IPS DF 4.7 (cell line): Measurements from ENCODE around the gene NKAIN2.

Experiments
- DNase-seq: peaks from one replicate; pipeline ENCODE4 v3.0.0-alpha.2; 2013; ENCODE audit warnings: low spot score; ENCODE audit errors: extremely low read depth

Gene NKAIN2

DNA sequence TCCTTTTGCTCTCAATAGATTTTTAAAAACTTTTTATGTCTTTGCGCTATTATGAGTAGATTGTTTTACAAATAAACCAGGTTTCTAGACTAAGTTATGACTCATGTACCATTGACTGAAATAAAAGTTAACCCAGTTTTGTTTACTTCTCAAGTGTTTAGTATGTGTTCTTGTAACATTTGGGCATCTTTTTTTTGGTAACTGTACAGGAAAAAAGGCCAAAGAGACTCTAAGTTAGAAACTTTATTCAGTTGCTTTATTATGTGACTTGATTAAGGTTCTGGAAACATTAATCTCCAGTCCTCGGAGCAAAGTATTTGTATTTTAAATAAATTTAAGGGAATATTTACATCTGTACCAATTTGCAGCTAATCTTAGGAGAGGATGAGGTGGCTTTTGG, 2.9 kb downstream of the NKAIN2 start:
- DNase-seq, result no peak

DNA sequence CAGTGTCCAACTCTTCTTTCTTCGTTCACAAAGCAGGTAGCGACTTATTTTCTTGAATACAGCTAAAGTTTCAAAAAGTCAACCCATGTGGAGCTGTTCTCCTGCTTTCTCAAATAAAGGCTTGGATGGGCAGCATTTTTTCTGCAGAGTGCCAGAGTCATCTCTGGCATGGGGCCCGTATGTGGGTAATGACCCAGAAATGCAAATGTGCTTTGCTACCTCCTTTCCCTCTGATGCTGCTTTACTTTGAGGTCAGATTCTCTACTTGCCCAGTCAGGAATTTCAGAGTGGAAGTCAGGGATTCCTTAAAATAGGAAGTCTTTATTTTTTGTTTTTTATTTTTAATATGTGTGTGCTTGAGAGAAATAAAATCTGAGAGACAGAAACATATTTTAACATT, 4.9 kb downstream of the NKAIN2 start:
- DNase-seq, result no peak

DNA sequence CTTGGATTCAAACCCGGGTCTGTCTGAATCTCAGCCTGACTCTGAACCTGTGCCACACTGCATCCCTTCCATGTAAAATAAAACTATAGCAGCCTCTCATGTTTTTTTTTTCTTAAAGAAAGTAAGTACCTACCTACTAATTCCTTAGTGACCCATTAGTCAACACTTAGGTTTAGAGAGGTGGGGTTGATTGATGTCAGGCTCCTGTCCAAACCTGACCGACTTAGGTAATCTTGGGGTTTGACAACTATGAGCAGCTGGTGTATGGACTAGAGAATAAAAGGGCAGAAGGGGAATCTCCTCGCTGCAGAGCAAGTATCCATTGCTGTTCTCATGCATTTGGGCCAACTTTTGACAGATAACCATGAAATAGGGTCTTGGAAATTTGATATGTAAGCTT, 6.5 kb downstream of the NKAIN2 start:
- DNase-seq, result no peak

DNA sequence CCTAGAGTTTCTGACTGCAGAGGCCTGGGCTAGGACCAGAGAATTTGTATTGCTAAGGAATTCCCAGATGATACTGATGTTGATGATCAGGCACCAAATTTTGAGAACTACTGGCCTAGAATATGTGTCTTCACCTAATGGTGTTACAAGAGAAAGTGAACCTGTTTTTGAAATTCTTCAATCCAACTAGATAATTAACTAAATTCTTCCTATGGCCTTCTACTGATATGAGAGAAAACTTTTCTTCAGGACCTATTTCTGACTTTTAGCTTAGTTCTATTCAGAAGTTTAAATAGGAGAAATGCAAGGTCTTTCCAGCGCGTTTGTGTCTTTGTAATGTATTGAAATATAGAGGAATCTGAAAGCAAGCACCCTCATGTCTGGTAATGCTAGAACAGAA, 7.3 kb downstream of the NKAIN2 start:
- no peak for DNase-seq

DNA sequence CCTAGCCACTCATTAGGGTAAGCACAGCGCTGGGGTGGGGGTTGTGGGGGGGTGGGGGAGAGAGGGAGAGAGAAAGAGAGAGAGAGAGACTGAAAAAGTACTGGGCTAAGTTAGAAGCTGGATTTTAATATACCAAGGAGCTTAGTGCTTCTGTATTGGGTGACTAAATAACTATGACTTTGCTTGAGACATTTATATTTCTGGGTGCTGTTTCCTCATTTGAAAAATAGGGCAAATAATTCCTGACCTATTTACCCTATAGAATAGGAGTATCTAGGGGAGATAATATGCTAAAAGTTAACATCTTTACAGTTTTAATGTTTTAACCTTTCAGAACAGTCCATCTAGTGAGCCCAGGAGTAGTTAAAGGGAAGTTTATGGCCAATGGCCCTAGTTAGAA, 7.7 kb downstream of the NKAIN2 start:
- no peak for DNase-seq

DNA sequence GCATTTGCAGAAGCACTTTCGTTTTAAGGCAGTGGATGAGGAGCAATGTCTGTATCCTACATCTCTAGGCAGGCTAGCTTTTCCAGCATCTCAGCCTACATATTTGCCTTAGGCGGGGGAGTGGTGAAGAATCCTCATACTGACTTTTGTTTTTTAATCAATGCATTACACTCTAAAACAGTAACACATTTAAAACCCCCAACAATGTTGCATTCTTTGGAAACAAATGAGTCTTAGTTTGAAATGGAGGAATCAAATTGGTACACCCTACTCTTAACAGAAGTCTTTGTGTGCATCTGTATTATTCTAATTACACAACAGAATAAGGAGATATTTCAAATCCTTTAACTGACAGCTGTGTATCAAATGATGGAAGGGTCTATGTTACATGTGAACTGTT, 9.0 kb downstream of the NKAIN2 start:
- DNase-seq, result no peak

DNA sequence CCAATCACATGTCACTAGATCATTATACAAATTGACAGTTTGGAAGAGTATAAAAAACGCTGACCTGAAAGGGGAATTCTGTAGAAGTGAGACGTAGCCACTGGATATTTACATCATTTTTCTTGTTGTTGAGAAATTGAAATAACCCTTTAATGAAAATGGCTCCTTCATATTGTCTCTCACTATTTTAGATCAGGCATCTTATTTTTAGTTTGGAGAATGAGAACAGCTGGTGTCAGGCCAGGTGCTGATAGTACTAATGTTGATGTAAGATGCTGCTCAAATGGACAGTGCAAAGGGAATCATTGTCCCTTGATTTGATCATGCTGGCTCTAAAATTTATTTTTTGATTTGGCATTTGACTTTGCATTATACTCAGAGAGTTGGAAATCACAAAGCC, 17.4 kb downstream of the NKAIN2 start:
- DNase-seq, result no peak

DNA sequence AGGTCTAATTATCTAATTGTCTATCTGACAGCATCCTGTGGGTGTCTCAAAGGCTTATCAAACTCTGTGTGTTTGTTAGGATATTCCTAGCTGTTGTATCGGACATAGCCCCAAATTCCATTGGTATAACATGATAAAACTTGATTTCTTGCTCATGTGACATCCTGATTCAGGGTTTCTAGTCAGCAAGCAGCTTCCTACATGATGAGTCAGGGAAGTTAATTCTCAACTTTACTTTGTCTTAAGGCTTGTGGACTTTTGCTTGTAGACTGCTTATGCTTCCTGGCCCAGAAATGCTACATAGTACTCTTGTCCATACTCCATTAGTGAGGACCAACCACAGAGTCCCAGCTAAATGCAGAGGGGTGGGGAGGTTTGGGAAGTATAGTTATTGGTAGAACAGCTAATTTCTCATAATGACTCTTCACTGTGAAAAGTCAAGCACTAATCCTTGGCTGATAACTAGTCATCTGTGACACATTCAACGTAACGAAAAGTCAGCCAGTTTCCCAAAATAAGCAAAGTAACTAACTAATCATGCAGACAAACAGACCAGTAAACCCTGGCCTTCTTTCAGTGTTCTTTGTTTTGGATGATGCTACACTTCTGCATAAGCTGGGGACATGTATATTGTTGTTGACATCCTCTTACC, 25.8 kb downstream of the NKAIN2 start:
- DNase-seq, result no peak

DNA sequence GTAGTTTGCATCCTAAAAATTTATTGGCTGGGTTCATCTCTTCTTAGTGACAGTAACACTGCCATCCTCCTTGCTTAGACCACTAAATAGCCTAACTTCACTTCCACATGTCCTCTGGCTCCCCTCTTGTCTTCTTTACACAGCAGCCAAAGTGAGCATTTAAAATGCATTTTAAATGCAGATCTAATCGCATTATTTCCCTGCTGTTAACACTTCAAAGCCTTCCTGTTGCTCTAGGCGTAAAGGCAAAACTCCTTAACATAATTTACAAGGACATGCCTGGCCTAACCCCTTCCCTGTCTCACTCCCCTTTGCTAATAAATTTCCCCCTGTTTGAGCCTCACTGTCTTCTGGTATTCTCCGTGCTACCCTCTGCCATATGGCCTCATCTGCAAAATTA, 26.5 kb downstream of the NKAIN2 start:
- DNase-seq, result no peak

DNA sequence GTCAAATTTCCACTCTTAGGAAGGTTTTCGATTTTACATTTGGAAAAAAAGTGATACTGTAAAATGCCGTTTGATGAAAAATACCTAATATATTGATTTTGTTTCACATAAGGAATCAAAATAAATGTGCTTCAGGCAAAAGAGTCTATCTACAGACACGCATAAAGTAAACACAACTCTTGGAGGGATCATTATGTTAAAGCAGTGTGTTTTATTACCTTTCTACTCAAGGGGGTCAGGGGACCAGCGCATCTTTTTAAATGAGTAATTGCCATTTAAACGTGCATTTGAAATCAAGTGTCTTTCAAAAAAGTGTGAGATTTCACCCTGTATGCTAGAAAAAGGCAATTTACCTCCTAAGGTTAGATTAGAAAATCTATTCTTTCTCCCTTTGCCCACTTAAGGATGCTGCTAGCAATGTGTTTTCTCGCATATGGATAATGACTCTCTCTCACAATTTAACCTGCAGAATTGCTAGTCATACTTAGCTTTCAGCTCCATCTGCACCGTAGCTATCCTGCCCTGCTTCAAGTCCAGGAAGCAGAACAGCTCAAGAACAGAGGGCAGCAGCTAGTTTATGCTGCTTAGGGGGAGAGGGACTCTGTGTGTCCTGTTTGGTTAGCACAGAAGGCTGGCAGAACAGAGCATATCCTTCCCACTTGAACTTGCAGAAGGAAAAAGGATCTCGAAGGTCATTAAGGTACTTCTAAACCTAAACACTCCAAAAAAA, 35.0 kb downstream of the NKAIN2 start:
- DNase-seq, result no peak

DNA sequence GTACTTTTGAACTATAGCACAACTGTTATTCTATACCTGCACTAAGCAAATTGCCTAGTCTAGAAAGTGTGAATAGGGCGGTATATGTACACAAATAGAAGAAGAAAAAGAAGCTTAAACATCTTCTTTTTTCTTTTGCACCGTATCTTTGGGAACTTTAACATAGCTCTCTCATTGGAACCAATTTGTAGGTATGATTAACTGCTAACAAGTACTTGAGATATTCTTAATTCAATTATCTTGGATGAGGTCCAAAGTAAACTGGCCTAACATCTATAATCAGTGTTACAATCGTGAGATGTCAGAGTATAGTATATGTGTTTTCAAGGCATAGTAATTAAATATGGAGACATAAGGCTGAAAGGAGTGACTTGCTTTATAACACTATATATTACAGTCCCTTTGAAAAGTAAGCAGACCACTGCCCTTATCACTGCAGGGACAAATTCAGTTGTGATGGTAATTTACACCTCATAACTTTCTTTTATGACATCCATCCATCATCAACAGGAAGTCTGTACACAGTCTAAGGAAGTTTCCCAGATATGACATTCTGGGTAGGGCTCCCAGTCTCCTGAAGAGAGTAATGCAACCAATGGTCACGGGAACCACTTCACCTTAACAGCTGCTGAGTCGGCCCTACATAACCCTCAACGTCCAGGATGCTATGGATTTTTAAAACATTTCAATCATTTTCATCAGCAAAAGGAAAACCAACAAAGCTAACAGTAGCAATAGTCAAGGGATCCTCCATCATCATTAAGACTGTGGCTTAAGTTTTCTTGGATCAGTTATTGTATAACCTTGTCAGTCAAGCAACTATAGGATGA, 37.6 kb downstream of the NKAIN2 start:
- no peak for DNase-seq

DNA sequence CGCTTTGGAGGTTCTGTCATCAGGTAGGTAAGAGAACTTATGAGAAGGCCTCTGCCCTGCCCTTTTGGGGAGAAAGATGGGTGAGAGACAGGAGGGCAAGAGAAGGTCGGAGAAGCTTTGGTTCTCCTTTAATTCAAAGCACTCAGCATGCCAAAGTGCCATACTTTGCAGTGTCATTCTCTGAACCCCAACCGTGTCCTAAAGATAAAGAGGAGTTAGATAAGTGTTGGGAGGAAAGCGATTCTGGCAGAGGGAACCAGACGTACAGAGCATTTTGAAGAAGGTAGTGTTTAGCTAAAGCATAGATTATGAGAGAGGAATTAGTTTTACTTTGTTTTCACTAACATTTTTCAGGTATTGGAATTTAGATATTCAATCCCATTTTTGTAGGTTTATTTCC, 40.3 kb downstream of the NKAIN2 start:
- DNase-seq, result no peak

DNA sequence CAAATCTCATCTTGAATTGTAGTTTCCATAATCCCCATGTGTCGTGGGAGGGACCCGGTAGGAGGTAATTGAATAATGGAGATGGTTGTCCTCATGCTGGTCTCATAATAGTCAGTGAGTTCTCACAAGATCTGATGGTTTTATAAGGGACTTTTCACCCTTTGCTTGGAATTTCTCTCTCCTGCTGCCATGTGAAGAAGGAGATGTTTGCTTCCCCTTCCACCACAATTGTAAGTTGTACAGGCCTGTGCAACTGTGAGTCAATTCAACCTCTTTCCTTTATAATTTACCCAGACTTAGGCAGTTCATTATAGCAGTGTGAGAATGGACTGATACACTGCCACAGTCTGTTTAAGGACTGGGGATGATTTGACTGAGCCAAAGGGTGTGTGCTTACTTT, 44.7 kb downstream of the NKAIN2 start:
- DNase-seq, result no peak

DNA sequence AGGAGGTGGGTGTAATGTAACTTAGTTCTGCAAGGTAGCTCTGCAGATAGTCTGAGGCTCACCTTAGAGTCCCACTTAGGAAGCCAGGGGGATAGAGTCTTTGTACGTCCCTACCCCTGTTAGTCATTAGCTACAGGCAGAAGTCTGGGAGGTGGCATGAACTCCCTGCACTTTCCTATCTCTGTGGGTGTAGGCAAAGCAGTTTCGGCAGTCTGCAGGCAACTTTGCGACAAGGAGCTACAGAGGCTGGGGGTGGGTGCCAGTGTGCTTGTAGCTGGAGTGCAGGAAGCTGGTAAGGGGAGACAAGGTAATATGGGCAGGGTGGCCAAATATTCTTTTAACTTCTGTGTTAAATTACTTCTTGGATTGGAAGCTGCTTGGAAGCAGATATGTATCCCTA, 45.7 kb downstream of the NKAIN2 start:
- no peak for DNase-seq

DNA sequence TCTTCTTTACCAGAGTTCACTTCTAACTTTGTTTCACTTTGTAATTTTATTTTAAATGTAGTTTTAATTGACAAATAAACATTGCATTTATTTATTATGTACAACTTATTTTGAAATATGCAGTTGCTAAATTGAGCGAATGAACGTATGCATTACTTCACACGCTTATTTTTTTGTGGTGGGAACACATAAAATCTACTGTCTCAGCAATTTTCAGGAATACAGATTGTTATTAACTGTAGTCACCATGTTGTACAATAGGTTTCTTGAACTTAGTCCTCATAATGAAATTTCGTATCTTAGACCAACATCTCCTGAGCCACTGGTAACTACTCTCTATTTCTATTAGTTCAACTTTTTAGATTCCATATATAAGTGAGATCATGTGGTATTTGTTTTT, 46.9 kb downstream of the NKAIN2 start:
- DNase-seq, result no peak

DNA sequence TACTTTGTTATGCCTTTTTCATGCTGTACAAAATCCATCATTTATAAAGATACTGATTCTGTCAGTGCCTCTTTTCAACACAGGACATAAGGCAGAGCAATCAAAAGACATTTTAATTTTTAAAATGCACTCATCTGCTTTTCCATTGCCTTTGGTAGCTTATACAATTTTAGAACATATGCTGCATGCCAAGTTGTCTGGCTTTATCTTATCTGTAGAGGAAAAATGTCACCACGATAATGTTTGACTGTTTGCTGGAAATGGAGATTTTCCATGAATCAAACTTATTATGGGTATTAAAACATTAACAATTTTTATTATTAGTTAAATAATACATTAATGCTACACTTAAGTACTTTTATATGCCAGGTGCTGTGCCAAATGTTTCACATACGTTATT, 50.5 kb downstream of the NKAIN2 start:
- no peak for DNase-seq

DNA sequence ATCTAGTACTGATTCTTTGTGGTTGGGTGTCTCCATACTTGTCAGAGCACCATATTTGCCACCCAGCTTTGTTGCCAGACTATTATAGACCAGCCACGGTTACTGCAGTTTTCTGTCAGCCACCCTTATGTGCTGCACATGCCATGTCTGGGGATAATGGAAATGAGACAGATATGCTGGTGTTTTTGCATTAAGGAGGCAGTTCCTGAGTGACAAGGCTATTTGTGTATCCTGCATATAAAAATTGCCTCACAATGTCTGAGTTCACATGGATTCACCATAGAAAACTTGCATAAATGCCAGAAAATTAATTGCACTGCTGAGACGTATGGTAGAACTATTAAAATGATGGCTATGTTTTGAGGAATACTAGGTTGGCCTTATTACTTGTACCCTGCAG, 51.8 kb downstream of the NKAIN2 start:
- no peak for DNase-seq

DNA sequence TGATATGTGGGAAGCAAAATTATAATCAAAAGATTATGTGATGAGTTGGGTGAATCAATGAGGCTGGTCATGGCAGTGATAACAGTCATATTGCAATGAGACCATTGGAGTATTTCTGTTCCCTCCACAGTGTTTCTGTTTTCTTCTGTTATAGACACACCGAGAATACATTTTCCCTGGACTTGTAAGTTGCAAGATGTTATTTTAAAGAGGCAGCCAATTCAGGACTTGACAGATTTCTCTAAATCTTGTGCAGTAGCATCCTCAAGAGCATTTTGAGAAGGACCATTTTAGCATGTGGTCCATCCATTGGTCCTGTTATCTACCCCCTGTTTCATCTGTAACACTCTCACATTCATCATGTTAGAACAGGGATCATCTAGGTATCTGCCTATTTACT, 55.6 kb downstream of the NKAIN2 start:
- no peak for DNase-seq

DNA sequence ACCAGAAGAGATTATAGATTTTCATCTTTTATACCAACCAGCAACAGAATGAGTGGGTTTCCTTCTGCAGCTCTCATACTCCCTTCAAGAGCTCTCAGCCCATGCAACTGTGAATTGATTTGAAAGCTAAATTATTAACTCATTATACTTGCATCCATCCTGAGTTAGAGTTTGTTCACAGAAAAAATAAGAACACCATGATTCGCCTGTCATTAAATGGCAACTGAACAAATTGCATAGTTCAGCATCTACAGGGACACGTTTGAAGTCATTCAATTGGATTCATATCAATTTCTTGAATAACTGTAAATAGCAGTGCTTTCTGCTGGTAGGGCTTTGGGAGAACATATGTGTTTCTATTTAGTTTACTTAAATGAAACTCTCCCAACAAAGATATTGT, 65.7 kb downstream of the NKAIN2 start:
- DNase-seq, result no peak

DNA sequence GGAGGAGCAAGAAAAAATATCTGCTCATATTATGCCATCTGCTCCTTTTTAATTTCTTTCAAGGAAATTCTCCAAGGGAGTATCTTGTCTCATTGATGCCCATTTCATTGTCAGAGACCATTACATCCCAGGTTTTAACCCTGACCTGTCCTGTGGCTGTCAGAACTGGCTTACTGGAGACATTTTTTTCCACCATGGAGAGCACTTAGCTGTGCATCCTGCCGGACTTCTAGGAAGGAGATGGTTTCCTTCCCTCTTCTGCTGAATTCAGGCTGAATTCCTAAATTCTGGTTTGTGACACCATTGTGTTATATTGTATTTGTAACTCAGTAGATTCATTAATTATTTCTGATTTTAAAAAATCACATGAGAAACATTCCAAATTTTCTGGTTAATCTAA, 70.3 kb downstream of the NKAIN2 start:
- DNase-seq, result no peak

DNA sequence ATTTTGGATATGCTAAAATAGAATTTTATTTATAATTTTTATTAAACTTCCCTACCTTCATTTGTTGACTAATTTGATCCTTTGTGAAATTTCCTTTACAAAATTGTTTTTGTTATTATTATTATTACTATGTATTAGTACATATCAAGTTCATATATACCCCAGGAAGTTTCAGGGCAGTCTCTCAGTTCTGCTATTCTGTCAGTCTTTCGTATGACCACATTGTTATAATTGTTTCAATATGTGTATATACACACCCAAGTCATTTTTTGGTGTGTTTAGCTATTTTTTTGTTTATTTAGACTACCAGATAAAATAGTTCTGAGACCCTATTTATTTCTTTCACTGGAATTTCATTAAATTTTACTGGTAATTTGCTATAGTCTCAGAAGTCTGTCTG, 72.1 kb downstream of the NKAIN2 start:
- DNase-seq, result no peak

DNA sequence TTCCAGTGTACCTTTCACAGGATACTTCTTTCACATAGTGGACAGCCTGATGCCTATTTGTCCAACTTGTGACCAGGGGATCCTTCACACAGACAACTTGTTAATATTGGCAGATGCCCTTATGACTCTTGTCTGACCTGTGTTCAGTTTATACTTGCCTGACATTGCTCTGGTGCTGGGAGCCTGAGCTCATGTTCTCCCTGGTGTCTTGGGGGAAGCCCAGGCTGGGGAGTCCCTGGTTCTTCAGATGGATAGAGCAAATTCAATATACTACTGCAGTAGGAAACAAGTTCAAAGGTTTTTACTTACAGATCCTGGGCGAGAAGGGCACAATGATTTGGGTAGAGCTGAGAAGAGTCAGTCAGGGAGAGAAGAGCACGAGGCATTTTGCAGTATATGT, 76.1 kb downstream of the NKAIN2 start:
- no peak for DNase-seq
